Occipital lobe (tissue), 2 donors: Measurements from ENCODE around the gene CBX6. TPM values are rescaled to one million over a fixed set of nuclear protein-coding genes. Genes with fewer than 3 reads are reported as not detected.

Experiments used
- DNase-seq: peaks from one replicate; lab custom pipeline; 2025; lab: John Stamatoyannopoulos, UW
- total RNA-seq: library from RNA; depleted of rRNA; stranded (reverse); fragments of >200 nt; gene quantifications from one replicate; pipeline ENCODE4 v1.2.3, GENCODE V29; 2014

Gene CBX6
- total RNA-seq, 1 donor from 2014 or later: 33.8 TPM

- no peak for DNase-seq
These were observed 52.0 kb downstream of the CBX6 start for GRCh38 chr22:38820020-38820419.

GRCh38 chr22:38819387-38819940, 52.6 kb downstream of the CBX6 start:
- DNase-seq: no peak

GRCh38 chr22:38817196-38817595, 54.8 kb downstream of the CBX6 start:
- DNase-seq: no peak

GRCh38 chr22:38815842-38816241, 56.2 kb downstream of the CBX6 start:
- DNase-seq: no peak

Other genes starting within 250 kb of the CBX6 start
- gene FAM227A, start 215.8 kb downstream of the CBX6 start, total RNA-seq: 3.7 TPM
- 16.5 TPM for gene CBY1, start 215.6 kb downstream of the CBX6 start, total RNA-seq
- 54.7 TPM for gene TOMM22, start 190.3 kb downstream of the CBX6 start, total RNA-seq
- 66.1 TPM for gene JOSD1, start 171.3 kb downstream of the CBX6 start, total RNA-seq
- 32.1 TPM for gene GTPBP1, start 166.3 kb downstream of the CBX6 start, total RNA-seq
- gene SUN2, start 116.2 kb downstream of the CBX6 start, total RNA-seq: 78.1 TPM
- 17.3 TPM for gene DNAL4, start 78.1 kb downstream of the CBX6 start, total RNA-seq
- gene NPTXR, start 28.2 kb downstream of the CBX6 start, total RNA-seq: 11.5 TPM
- gene APOBEC3A, start 85.4 kb upstream of the CBX6 start, total RNA-seq: not detected
- gene APOBEC3B, start 110.1 kb upstream of the CBX6 start, total RNA-seq: not detected
- gene APOBEC3C, start 142.0 kb upstream of the CBX6 start, total RNA-seq: 0.31 TPM
- 0.16 TPM for gene APOBEC3D, start 148.9 kb upstream of the CBX6 start, total RNA-seq
- 0.31 TPM for gene APOBEC3F, start 168.6 kb upstream of the CBX6 start, total RNA-seq
- 1.9 TPM for gene APOBEC3G, start 205.1 kb upstream of the CBX6 start, total RNA-seq
- not detected for gene APOBEC3H, start 225.0 kb upstream of the CBX6 start, total RNA-seq